NT2/D1 (cell line): ENCODE measurements around the gene GSTCD.

ENCODE experiments used
- SUZ12 ChIP-seq: IDR thresholded peaks from 2 replicates; pipeline ENCODE4 v1.6.1; 2011; ENCODE audit not compliant: insufficient read length, insufficient read depth; ENCODE audit errors: extremely low read depth
- ZNF274 ChIP-seq: IDR thresholded peaks from 2 replicates; pipeline ENCODE4 v1.6.1; 2011; ENCODE audit warnings: mild to moderate bottlenecking, low read depth, low read length

DNA sequence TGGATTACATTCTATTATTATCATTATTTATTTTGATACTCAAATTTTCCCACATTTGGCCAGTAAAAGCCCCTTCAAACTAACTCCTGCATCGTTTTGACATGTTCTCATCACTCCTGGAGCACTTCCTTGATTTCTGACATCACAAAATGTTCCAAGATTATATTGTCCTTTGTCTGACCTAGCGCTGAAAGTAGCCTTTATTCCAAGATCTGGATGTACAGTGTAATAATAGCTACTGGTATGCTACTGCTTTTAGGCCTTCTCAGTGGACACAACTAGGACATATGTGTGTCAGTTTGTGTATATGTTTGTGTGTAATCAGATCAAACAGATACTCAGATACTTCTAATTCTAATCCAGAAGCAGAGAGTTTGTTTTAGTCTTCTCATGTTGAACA is 76.2 kb downstream of the GSTCD start:
- TF ChIP-seq ZNF274, result no peak
- no peak for TF ChIP-seq SUZ12
